ENCODE results near the gene ZP4. TPM values are rescaled to one million over a fixed set of nuclear protein-coding genes. Genes with fewer than 3 reads are reported as not detected.

ZP4 gene
- total RNA-seq, 1 experiment from 2014 or later, result not detected

DNA sequence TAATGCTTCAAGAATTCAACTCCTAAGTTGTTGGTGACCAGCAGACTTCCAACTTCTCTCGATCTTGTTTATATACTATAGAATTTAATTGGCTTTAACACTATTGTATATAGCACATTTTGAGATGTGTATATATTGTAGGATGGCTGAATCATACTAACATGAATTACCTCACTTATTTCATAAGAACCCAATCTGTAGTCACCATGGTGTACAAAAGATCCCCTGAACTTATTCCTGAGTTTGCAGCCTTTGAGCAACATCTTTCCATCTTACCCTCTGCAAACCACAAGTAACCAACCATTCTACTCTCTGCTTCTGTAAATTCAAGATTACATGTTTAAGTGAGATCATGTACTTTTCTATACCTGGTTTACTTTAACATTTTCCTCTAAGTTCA is 12.3 kb downstream of the ZP4 start:
- H2BK12ac ChIP-seq (ENCODE audit: insufficient read length, low read depth, low read length), result no peak overlapping the region
- no peak overlapping the region for H3K27ac Mint-ChIP-seq
- no peaks in the 10 kb centered on the region for H3K79me2 ChIP-seq (ENCODE audit: insufficient read depth, low read length)

More for the DNA sequence above, 12.3 kb downstream of the ZP4 start:
- Mint-ChIP-seq H3K4me3 (no peak overlapping the region), H3K4me1 (peaks cover 11 to 12% of the 10 kb centered on the region in 2 experiments), H3K9me3 (no peaks in the 10 kb centered on the region; a peak in 1 of 5 replicates), H3K27me3 (ENCODE audit: low read depth) (no peaks in the 10 kb centered on the region; the same call in 1 of the 2 replicates), H3K36me3 (ENCODE audit: insufficient read depth in 1 of 3, low read depth in 3 of 3) (peaks cover 0 to 4% (median 3%) of the 10 kb centered on the region in 3 experiments; a peak in 4 of 7 replicates)
- no peak for DNase-seq
- Histone ChIP-seq H3K9me3 (ENCODE audit: control insufficient read depth, low read depth, low read length) (no peaks in the 10 kb centered on the region), H2BK120ac (ENCODE audit: low read depth, low read length, poor library complexity, severe bottlenecking) (no peak overlapping the region), H3K23me2 (ENCODE audit: insufficient read length, low read depth, low read length, poor library complexity, severe bottlenecking) (no peaks in the 10 kb centered on the region), H3K4me1 (ENCODE audit: insufficient read depth, low read length) (no peaks in the 10 kb centered on the region), H3K27ac (ENCODE audit: insufficient read length, low read depth, low read length) (no peak overlapping the region), H4K91ac (ENCODE audit: insufficient read length, low read depth, low read length) (no peak overlapping the region), H3K4ac (ENCODE audit: low read depth, low read length) (no peak overlapping the region), H2BK5ac (ENCODE audit: insufficient read length, low read length) (no peak overlapping the region), H2AFZ (ENCODE audit: low read length) (no peak overlapping the region), H4K8ac (replicated peaks; ENCODE audit: insufficient read length, low read depth, low read length) (no peak overlapping the region), H3K79me1 (ENCODE audit: insufficient read depth, low read depth, low read length, poor library complexity, severe bottlenecking) (no peaks in the 10 kb centered on the region), H4K20me1 (ENCODE audit: control insufficient read depth, insufficient read depth, insufficient read length) (no peaks in the 10 kb centered on the region), H3K4me2 (ENCODE audit: insufficient read depth, insufficient read length, low read length) (no peak overlapping the region), H4K5ac (ENCODE audit: insufficient read length, low read depth, low read length) (no peak overlapping the region), H3K14ac (ENCODE audit: insufficient read depth, low read length) (no peak overlapping the region), H3K56ac (ENCODE audit: insufficient read length, low read depth, low read length) (no peak overlapping the region), H2BK20ac (ENCODE audit: low read depth, low read length, poor library complexity, severe bottlenecking) (no peak overlapping the region), H2AK5ac (ENCODE audit: insufficient read length, low read length) (no peak overlapping the region), H3K23ac (ENCODE audit: insufficient read length, low read depth, low read length) (no peak overlapping the region), H3K27me3 (ENCODE audit: insufficient read depth, low read length) (no peaks in the 10 kb centered on the region), H3T11ph (ENCODE audit: low read length) (no peak overlapping the region), H3K9ac (ENCODE audit: extremely low read depth, insufficient read length, low read length) (no peak overlapping the region), H3K18ac (ENCODE audit: insufficient read length, low read depth, low read length) (no peak overlapping the region), H2BK15ac (ENCODE audit: low read depth, low read length) (no peak overlapping the region)
- WGBS (ENCODE audit: extremely low coverage, insufficient read length, low lambda C conversion rate), result no CpG with 5 or more reads among the region's 1 CpG
- TF ChIP-seq, protein P1, sequence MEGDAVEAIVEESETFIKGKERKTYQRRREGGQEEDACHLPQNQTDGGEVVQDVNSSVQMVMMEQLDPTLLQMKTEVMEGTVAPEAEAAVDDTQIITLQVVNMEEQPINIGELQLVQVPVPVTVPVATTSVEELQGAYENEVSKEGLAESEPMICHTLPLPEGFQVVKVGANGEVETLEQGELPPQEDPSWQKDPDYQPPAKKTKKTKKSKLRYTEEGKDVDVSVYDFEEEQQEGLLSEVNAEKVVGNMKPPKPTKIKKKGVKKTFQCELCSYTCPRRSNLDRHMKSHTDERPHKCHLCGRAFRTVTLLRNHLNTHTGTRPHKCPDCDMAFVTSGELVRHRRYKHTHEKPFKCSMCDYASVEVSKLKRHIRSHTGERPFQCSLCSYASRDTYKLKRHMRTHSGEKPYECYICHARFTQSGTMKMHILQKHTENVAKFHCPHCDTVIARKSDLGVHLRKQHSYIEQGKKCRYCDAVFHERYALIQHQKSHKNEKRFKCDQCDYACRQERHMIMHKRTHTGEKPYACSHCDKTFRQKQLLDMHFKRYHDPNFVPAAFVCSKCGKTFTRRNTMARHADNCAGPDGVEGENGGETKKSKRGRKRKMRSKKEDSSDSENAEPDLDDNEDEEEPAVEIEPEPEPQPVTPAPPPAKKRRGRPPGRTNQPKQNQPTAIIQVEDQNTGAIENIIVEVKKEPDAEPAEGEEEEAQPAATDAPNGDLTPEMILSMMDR (conservative IDR thresholded peaks at IDR 0.05), result no peak

Data from H9 (cell line).